HepG2 (cell line): Measurements from ENCODE around the gene ZBTB46. TPM values are rescaled to one million over a fixed set of nuclear protein-coding genes. Genes with fewer than 3 reads are reported as not detected.

Source experiments
- BCLAF1 ChIP-seq: fragments of 450-650 bp; IDR thresholded peaks from 2 replicates; pipeline ENCODE4 v1.6.1; 2017; ENCODE audit warnings: mild to moderate bottlenecking
- CHCHD3 ChIP-seq: sonication (generic); formaldehyde crosslinking; IDR thresholded peaks from 2 replicates; pipeline ENCODE4 v1.8.0; 2022; ENCODE audit warnings: mild to moderate bottlenecking, missing genetic modification reagents, moderate library complexity
- NCOA1 ChIP-seq: sonication (generic); formaldehyde crosslinking; IDR thresholded peaks from 2 replicates; pipeline ENCODE4 v1.9.0; 2021; ENCODE audit warnings: missing genetic modification reagents
- POLR2AphosphoS2 ChIP-seq: IDR thresholded peaks from 2 replicates; pipeline ENCODE4 v1.6.1; 2011; ENCODE audit warnings: low read depth, low read length, improper control_type of control experiment
- POLR2G ChIP-seq: fragments of 200-400 bp; formaldehyde crosslinking; IDR thresholded peaks from 2 replicates; pipeline ENCODE4 v1.6.1; 2018; ENCODE audit warnings: mild to moderate bottlenecking, low read depth, low read length, moderate library complexity
- SOX6 ChIP-seq, 2 experiments: fragments of 450-650 bp in 1 of 2; sonication (generic) in 1 of 2; formaldehyde crosslinking in 1 of 2; IDR thresholded peaks; 2 replicates each; pipeline versions ENCODE4 v1.4.0 to v1.6.1; 2017 to 2020; ENCODE audit warnings: antibody characterized with exemption in 1 of 2, mild to moderate bottlenecking in 1 of 2, missing genetic modification reagents in 1 of 2
- SP1 ChIP-seq, 2 experiments: fragments of 450-650 bp in 1 of 2; sonication (generic) in 1 of 2; formaldehyde crosslinking in 1 of 2; IDR thresholded peaks; 2 replicates each; pipeline versions ENCODE4 v1.4.0 to v1.6.1; 2016 to 2020; ENCODE audit warnings: missing genetic modification reagents in 1 of 2
- SPEN ChIP-seq: sonication (generic); formaldehyde crosslinking; IDR thresholded peaks from 2 replicates; pipeline ENCODE4 v1.5.1; 2020; ENCODE audit warnings: low read depth, mild to moderate bottlenecking, missing genetic modification reagents
- STAT6 ChIP-seq: sonication (generic); formaldehyde crosslinking; IDR thresholded peaks from 2 replicates; pipeline ENCODE4 v1.4.0; 2020; ENCODE audit warnings: missing genetic modification reagents, mild to moderate bottlenecking, borderline replicate concordance
- TGIF2 ChIP-seq: IDR thresholded peaks from 2 replicates; pipeline ENCODE4 v1.6.1; 2016; ENCODE audit warnings: control low read depth, missing compliant biosample characterization
- TMF1 ChIP-seq: sonication (generic); formaldehyde crosslinking; IDR thresholded peaks from 2 replicates; pipeline ENCODE4 v1.8.1; 2022; ENCODE audit warnings: low read depth, missing genetic modification reagents
- ZBTB10 ChIP-seq: sonication (generic); formaldehyde crosslinking; IDR thresholded peaks from 2 replicates; pipeline ENCODE4 v1.4.0; 2020; ENCODE audit warnings: missing genetic modification reagents, borderline replicate concordance
- ZBTB7B ChIP-seq: sonication (generic); formaldehyde crosslinking; IDR thresholded peaks from 2 replicates; pipeline ENCODE4 v1.4.0; 2020; ENCODE audit warnings: missing genetic modification reagents
- polyA plus RNA-seq, 8 experiments: library from polyadenylated mRNA; depleted of rRNA in 3 of 8; stranded (reverse) in 7 of 8; unstranded in 1 of 8; fragments of >200 nt; fragmentation: Illumina TruSeq in 4 of 8; extraction: Trizol in 4 of 8; gene quantifications; 2 replicates each; pipeline versions ENCODE4 v1.2.1 to v1.2.3, GENCODE V29; 2011 to 2016; ENCODE audit warnings: low read depth in 4 of 8, missing spikeins in 1 of 8, mixed read lengths in 1 of 8; ENCODE audit not compliant: insufficient read depth in 1 of 8
- total RNA-seq, 5 experiments: library from RNA; depleted of rRNA; stranded (reverse); fragments of >200 nt; fragmentation: Illumina TruSeq; extraction: Trizol; gene quantifications; 2 replicates each; pipeline ENCODE4 v1.2.3, GENCODE V29; 2016; ENCODE audit warnings: low read depth in 1 of 5

The ZBTB46 gene
- total and polyA plus RNA-seq, 2 of the 13 experiments (the other 11 are each of a cell fraction or from before 2014, with no cell fraction given), result 1.6 to 13.5 TPM

- no peak; the same call in 1 of the 2 replicates for TF ChIP-seq ZBTB10 (CRISPR knock-in tag)
- TF ChIP-seq ZBTB7B (CRISPR knock-in tag), result peak; percentile 77
- no peak for TF ChIP-seq SPEN (CRISPR knock-in tag)
- no peak for TF ChIP-seq SOX6 (IDR thresholded peaks at IDR 0.05)
- TF ChIP-seq SOX6 (CRISPR knock-in tag; IDR thresholded peaks at IDR 0.05), result peak; percentile 36
- no peak for TF ChIP-seq SP1 (IDR thresholded peaks at IDR 0.05)
- peak; percentile 33; the same call in 1 of the 2 replicates for TF ChIP-seq SP1 (CRISPR knock-in tag; IDR thresholded peaks at IDR 0.05)
- TF ChIP-seq POLR2AphosphoS2, result no peak
- TF ChIP-seq TGIF2 (CRISPR knock-in tag), result peak; percentile 61; the same call in 1 of the 2 replicates
- TF ChIP-seq STAT6 (CRISPR knock-in tag), result no peak
- no peak for TF ChIP-seq CHCHD3 (CRISPR knock-in tag)
- TF ChIP-seq POLR2G, result no peak
- TF ChIP-seq BCLAF1, result no peak
- TF ChIP-seq NCOA1 (CRISPR knock-in tag), result peak; percentile 50; the same call in 1 of the 2 replicates
- no peak; the same call in 1 of the 2 replicates for TF ChIP-seq TMF1 (CRISPR knock-in tag)
Observed at GRCh38 chr20:63831993-63832686, 1.1 kb upstream of the ZBTB46 start (continued).
